Heart left ventricle (tissue), 16 donors: ENCODE measurements around the gene TULP4. TPM values are rescaled to one million over a fixed set of nuclear protein-coding genes. Genes with fewer than 3 reads are reported as not detected.

Source experiments
- ATAC-seq, 4 donors: fragments of 200-7000 bp; cut with Tn5 transposase; one replicate each; pipeline ENCODE4 v1.9.1; 2020 to 2022; ENCODE audit warnings: moderate library complexity in 4 of 4, mild to moderate bottlenecking in 3 of 4, moderate number of reproducible peaks in 1 of 4
- DNase-seq, 5 donors: peaks; one replicate each; pipeline ENCODE4 v3.0.0-alpha.2; 2020
- H3K27ac ChIP-seq, 12 donors: fragments of 200-600 bp; sonication (generic) in 4 of 12; one replicate each; pipeline versions ENCODE4 v1.5.0 to v1.8.0; 2016 to 2022; ENCODE audit warnings: mild to moderate bottlenecking in 2 of 12
- H3K27me3 ChIP-seq, 9 donors: fragments of 200-600 bp; sonication (generic) in 2 of 9; one replicate each; pipeline versions ENCODE4 v1.5.1 to v1.8.0; 2016 to 2022; ENCODE audit warnings: mild to moderate bottlenecking in 3 of 9
- H3K36me3 ChIP-seq, 9 donors: fragments of 200-600 bp; sonication (generic) in 2 of 9; one replicate each; pipeline versions ENCODE4 v1.5.0 to v1.8.0; 2018 to 2022; ENCODE audit warnings: mild to moderate bottlenecking in 2 of 9
- H3K4me1 ChIP-seq, 12 donors: fragments of 200-600 bp; sonication (generic) in 4 of 12; one replicate each; pipeline versions ENCODE4 v1.5.0 to v1.8.0; 2016 to 2022; ENCODE audit warnings: mild to moderate bottlenecking in 3 of 12
- H3K4me3 ChIP-seq, 12 donors: fragments of 200-600 bp; sonication (generic) in 4 of 12; one replicate each; pipeline versions ENCODE4 v1.5.0 to v1.8.0; 2017 to 2022; ENCODE audit warnings: mild to moderate bottlenecking in 9 of 12, moderate library complexity in 4 of 12
- H3K9me3 ChIP-seq, 12 donors: fragments of 200-600 bp; sonication (generic) in 4 of 12; one replicate each; pipeline versions ENCODE4 v1.5.0 to v1.8.0; 2016 to 2022; ENCODE audit warnings: mild to moderate bottlenecking in 1 of 12
- CTCF ChIP-seq, 12 donors: fragments of 200-600 bp; sonication (generic) in 4 of 12; IDR thresholded peaks; one replicate each; pipeline versions ENCODE4 v1.5.0 to v1.8.0; 2018 to 2022; ENCODE audit warnings: antibody characterized with exemption in 12 of 12, mild to moderate bottlenecking in 5 of 12
- POLR2A ChIP-seq, 2 donors: fragments of 450-650 bp; IDR thresholded peaks; one replicate each; pipeline ENCODE4 v1.6.1; 2017; ENCODE audit warnings: antibody characterized with exemption in 2 of 2, mild to moderate bottlenecking in 2 of 2, moderate library complexity in 2 of 2
- WGBS, 4 donors: extraction: QIAGEN DNeasy Blood & Tissue Kit in 2 of 4; methylation state at CpG; one replicate each; pipeline versions ENCODE4 v1.1.5 to v1.1.7; 2013 to 2018; 5-methylcytosine and 5-hydroxymethylcytosine counted together
- intact Hi-C, 10 donors: fragments of 100-400 bp; cut with DNase I; formaldehyde crosslinking; loops; one replicate each; pipeline versions ENCODE4 v1.11.1 to v1.14.2; 2022
- polyA plus RNA-seq, 2 donors: library from polyadenylated mRNA; stranded (reverse); fragments of 200-250 nt; gene quantifications; one replicate each; pipeline ENCODE4 v1.2.3, GENCODE V29; 2013
- total RNA-seq, 9 donors: library from RNA; depleted of rRNA in 2 of 9; stranded (reverse); fragments of >200 nt in 2 of 9; fragmentation: NEBNext Ultra II Directional in 3 of 9; extraction: Animal tissue kit (Norgen Biotek cat#: 25700) in 3 of 9; gene quantifications; one replicate each; pipeline versions ENCODE4 v1.1.0 to v1.2.4, GENCODE V29; 2016 to 2023
- donor health status: ischemic (EF 13 %, LVEDD 7.1; RV severe dilation, severe dysfunction).
- donor health status: healthy with polysubstance abuse.
- donor health status: DM: no; HTN: yes; CAD: no.
- donor health status: DM: no; HTN: no; CAD: no.
- donor health status: ischemic (EF 25% LVEDD 6.9; RV normal size, moderate dysfunction).
- donor health status: ischemic (EF 25% LVEDD 5.7; RV mildly dilated, moderate dysfunction).
- donor health status: healthy.
- donor health status: DM: yes; HTN: yes; CAD: no.
- donor health status: ischemic (EF 35%, LVEDD 5.7; RV mildly dilated, moderate dysfunction).
- donor health status: nonischemic (EF 11% LVEDD 7.7; RV severe dilation, severe dysfunction).
- donor health status: DM: yes; HTN: yes; CAD: no.
- donor health status: PGD.
- donor health status: ischemic (EF 29% LVEDD 5.4; RV normal size, mild dysfunction).
- donor health status: nonischemic (EF 23%, LVEDD 6.1; RV moderate dilation, normal function).

TULP4 gene
- total and polyA plus RNA-seq, 11 donors = 9.6 to 134 (median 93.0) TPM

GRCh38 chr6:158480989-158481388 lies 168.7 kb downstream of the TULP4 start:
- intact Hi-C loops = no loop called here
- Histone ChIP-seq H3K4me3 (no peak overlapping the region), H3K4me1 (no peaks in the 10 kb centered on the region), H3K36me3 (peaks cover 0 to 69% (median 38%) of the 10 kb centered on the region in 9 donors), H3K27me3 (no peaks in the 10 kb centered on the region), H3K27ac (no peak overlapping the region), H3K9me3 (peaks cover 0 to 3% (median 0%) of the 10 kb centered on the region in 12 donors)
- DNase-seq = no peak
- TF ChIP-seq POLR2A (IDR thresholded peaks at IDR 0.05) = no peak
- no peak for TF ChIP-seq CTCF (IDR thresholded peaks at IDR 0.05)
- 92 to 96% (median 95%) methylated on average over 20 of the region's 20 CpGs for WGBS, 4 donors
- ATAC-seq = no peak

- Histone ChIP-seq H3K4me3 (no peak overlapping the region), H3K27ac (no peak overlapping the region), H3K36me3 (peaks cover 0 to 70% (median 38%) of the 10 kb centered on the region in 9 donors), H3K27me3 (no peaks in the 10 kb centered on the region), H3K9me3 (peaks cover 0 to 3% (median 0%) of the 10 kb centered on the region in 12 donors), H3K4me1 (no peaks in the 10 kb centered on the region)
- ATAC-seq = no peak
- no peak for DNase-seq
- 93 to 95% (median 94%) methylated on average over 12 of the region's 12 CpGs for WGBS, 4 donors
- intact Hi-C loops = no loop called here
- no peak for TF ChIP-seq CTCF (IDR thresholded peaks at IDR 0.05)
- no peak for TF ChIP-seq POLR2A (IDR thresholded peaks at IDR 0.05)
Observed at GRCh38 chr6:158481690-158482473, 169.6 kb downstream of the TULP4 start.

- Histone ChIP-seq H3K27ac (no peak overlapping the region), H3K4me1 (no peaks in the 10 kb centered on the region), H3K4me3 (no peak overlapping the region), H3K27me3 (no peaks in the 10 kb centered on the region), H3K36me3 (peaks cover 0 to 53% (median 34%) of the 10 kb centered on the region in 9 donors), H3K9me3 (no peaks in the 10 kb centered on the region)
- intact Hi-C loops = no loop called here
- ATAC-seq (no peak), DNase-seq (no peak)
- TF ChIP-seq CTCF (IDR thresholded peaks at IDR 0.05) (no peak), POLR2A (IDR thresholded peaks at IDR 0.05) (no peak)
- 90 to 99% (median 94%) methylated on average over 2 of the region's 2 CpGs for WGBS, 4 donors
Observed at GRCh38 chr6:158485431-158485830, 173.2 kb downstream of the TULP4 start.

- Histone ChIP-seq H3K36me3 (peaks cover 0 to 35% (median 17%) of the 10 kb centered on the region in 9 donors), H3K4me3 (no peak overlapping the region), H3K9me3 (no peaks in the 10 kb centered on the region), H3K4me1 (no peaks in the 10 kb centered on the region), H3K27ac (no peak overlapping the region), H3K27me3 (no peaks in the 10 kb centered on the region)
- intact Hi-C loops = no loop called here
- TF ChIP-seq CTCF (IDR thresholded peaks at IDR 0.05) (no peak), POLR2A (IDR thresholded peaks at IDR 0.05) (no peak)
- ATAC-seq (no peak), DNase-seq (no peak)
- 91 to 96% (median 94%) methylated on average over 5 of the region's 5 CpGs for WGBS, 4 donors
Observed at GRCh38 chr6:158487495-158487894, 175.2 kb downstream of the TULP4 start.
